Peyer's patch (tissue), 4 donors: ENCODE data around the gene CPAMD8.

Experiments
- POLR2A ChIP-seq, 2 donors: fragments of 450-650 bp; IDR thresholded peaks; one replicate each; pipeline ENCODE4 v1.5.1; 2017; ENCODE audit warnings: antibody characterized with exemption in 2 of 2, mild to moderate bottlenecking in 2 of 2, moderate library complexity in 2 of 2
- TF ChIP-seq, protein P1 (sequence below), 6 experiments: fragments of 450-650 bp in 4 of 6; fragments of 200-600 bp in 2 of 6; sonication (generic) in 1 of 6; IDR thresholded peaks; one replicate each; pipeline ENCODE4 v1.5.1; 2017 to 2019; ENCODE audit warnings: antibody characterized with exemption in 6 of 6, mild to moderate bottlenecking in 3 of 6, moderate library complexity in 1 of 6

DNA sequence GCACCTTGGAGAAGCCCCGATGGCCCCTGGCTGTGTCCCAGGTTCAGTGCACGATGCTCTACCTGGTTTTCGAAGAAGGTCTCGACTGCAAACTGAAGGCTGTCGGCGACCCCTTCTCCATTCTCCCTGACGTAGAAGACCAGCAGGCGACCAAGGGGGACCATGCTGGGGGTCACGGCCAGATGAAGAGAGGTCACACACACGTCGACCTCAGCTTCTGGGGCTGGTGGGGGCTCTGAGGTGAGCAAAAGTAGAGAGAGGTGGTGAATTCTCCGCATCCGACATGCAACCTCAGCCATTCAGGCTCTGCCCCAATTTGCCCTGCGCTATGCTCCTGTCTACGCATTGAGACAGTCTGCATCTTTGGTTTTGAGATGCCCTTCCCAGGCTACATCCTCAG, 49.3 kb downstream of the CPAMD8 start:
- TF ChIP-seq, protein P1, sequence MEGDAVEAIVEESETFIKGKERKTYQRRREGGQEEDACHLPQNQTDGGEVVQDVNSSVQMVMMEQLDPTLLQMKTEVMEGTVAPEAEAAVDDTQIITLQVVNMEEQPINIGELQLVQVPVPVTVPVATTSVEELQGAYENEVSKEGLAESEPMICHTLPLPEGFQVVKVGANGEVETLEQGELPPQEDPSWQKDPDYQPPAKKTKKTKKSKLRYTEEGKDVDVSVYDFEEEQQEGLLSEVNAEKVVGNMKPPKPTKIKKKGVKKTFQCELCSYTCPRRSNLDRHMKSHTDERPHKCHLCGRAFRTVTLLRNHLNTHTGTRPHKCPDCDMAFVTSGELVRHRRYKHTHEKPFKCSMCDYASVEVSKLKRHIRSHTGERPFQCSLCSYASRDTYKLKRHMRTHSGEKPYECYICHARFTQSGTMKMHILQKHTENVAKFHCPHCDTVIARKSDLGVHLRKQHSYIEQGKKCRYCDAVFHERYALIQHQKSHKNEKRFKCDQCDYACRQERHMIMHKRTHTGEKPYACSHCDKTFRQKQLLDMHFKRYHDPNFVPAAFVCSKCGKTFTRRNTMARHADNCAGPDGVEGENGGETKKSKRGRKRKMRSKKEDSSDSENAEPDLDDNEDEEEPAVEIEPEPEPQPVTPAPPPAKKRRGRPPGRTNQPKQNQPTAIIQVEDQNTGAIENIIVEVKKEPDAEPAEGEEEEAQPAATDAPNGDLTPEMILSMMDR (IDR thresholded peaks at IDR 0.05): no peak
- no peak for TF ChIP-seq POLR2A (IDR thresholded peaks at IDR 0.05)
